ENCODE measurements around the gene ARHGAP6.

The ARHGAP6 gene

DNA sequence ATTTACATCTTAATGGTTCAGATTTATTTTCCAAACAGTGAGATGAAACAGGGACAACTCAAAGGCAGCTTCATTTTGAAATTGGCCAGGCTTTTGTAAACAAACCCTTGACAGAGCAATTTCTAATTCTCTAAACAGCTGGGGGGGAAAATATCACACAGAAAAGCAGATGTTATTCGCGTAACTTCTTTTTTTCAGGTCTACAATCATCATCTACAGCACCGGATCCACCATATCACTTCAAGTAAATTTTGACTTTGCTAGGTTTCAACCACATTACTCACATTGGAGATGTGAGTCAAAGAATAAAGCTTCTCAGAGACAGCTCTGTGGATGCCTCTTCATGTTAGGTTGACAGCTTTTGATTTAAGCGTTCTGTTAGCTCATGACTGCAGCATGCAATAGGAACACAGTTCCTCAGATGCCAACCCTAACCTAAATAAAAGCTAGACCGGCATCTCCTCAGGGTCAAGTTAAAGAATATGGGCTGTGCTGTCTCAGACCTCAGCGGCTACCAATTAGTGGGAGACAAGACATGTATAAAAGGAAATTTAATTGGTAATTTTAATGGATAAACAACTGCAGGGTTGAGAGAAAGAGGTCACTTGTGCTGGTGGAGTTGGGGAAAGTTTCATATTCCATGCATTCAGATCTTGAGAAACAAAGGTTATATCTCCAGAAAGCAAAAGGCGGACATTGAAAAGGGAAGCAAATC, 345.8 kb downstream of the ARHGAP6 start:
- TF ChIP-seq, protein P1, sequence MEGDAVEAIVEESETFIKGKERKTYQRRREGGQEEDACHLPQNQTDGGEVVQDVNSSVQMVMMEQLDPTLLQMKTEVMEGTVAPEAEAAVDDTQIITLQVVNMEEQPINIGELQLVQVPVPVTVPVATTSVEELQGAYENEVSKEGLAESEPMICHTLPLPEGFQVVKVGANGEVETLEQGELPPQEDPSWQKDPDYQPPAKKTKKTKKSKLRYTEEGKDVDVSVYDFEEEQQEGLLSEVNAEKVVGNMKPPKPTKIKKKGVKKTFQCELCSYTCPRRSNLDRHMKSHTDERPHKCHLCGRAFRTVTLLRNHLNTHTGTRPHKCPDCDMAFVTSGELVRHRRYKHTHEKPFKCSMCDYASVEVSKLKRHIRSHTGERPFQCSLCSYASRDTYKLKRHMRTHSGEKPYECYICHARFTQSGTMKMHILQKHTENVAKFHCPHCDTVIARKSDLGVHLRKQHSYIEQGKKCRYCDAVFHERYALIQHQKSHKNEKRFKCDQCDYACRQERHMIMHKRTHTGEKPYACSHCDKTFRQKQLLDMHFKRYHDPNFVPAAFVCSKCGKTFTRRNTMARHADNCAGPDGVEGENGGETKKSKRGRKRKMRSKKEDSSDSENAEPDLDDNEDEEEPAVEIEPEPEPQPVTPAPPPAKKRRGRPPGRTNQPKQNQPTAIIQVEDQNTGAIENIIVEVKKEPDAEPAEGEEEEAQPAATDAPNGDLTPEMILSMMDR (conservative IDR thresholded peaks at IDR 0.05; ENCODE audit: low read depth, low read length) = no peak
- H3K4me3 ChIP-seq (ENCODE audit: low read length) = no peak overlapping the region
- no peak for DNase-seq (ENCODE audit: low read depth)

GRCh38 chrX:11311706-11312105, 354.0 kb downstream of the ARHGAP6 start:
- H3K4me3 ChIP-seq (ENCODE audit: low read length) = no peak overlapping the region
- TF ChIP-seq, protein P1 (conservative IDR thresholded peaks at IDR 0.05; ENCODE audit: low read depth, low read length) = no peak
- no peak for DNase-seq (ENCODE audit: low read depth)

GRCh38 chrX:11309220-11309619, 356.5 kb downstream of the ARHGAP6 start:
- H3K4me3 ChIP-seq (ENCODE audit: low read length) = no peak overlapping the region

DNA sequence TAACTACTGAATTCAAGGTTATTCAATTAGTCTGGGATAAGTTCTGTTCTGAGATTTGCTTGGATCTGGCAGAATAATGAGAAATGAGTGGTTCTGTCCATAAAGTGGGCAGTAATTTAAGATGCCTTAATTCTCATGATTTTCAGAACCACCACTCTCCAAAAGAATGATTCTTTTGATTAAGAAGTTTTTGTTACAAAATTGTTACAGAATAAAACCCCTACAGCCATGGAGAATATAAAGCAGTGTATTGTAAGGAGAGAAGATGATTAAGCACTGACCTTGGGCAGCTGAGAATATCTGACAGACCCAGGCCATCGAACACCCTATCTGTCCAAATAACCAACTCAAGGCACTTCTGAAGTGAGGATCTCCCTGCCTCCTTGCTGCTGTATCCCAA, 360.1 kb downstream of the ARHGAP6 start:
- TF ChIP-seq, protein P1 (conservative IDR thresholded peaks at IDR 0.05; ENCODE audit: low read depth, low read length) = no peak
- no peak for DNase-seq (ENCODE audit: low read depth)
- H3K4me3 ChIP-seq (ENCODE audit: low read length) = no peak overlapping the region

More at GRCh38 chrX:11309220-11309619, 356.5 kb downstream of the ARHGAP6 start:
- TF ChIP-seq, protein P1 (conservative IDR thresholded peaks at IDR 0.05; ENCODE audit: low read depth, low read length) = no peak
- no peak for DNase-seq (ENCODE audit: low read depth)

DNA sequence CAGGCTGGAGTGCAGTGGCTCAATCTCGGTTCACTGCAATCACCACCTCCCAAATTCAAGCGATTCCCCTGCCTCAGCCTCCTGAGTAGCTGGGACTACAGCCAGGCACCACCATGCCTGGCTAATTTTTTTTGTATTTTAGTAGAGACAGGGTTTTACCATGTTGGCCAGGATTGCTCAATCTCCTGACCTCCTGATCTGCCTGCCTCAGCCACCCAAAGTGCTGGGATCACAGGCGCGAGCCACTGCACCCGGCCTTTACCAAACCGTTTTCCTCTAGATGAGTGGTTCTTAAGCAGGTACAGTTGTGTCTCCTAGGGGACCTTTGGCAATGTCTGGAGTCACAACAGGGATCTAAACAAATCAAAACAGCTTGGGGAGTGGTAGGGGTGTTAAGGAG, 360.9 kb downstream of the ARHGAP6 start:
- no peak overlapping the region for H3K4me3 ChIP-seq (ENCODE audit: low read length)
- TF ChIP-seq, protein P1 (conservative IDR thresholded peaks at IDR 0.05; ENCODE audit: low read depth, low read length) = no peak
- no peak for DNase-seq (ENCODE audit: low read depth)

DNA sequence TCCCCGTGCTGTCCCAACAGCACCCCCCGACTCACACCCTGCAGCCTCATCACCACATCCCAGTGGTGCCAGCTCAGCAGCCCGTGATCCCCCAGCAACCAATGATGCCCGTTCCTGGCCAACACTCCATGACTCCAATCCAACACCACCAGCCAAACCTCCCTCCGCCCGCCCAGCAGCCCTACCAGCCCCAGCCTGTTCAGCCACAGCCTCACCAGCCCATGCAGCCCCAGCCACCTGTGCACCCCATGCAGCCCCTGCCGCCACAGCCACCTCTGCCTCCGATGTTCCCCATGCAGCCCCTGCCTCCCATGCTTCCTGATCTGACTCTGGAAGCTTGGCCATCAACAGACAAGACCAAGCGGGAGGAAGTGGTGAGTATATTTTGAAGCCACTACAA, 367.1 kb downstream of the ARHGAP6 start:
- DNase-seq (ENCODE audit: low read depth) = no peak
- TF ChIP-seq, protein P1 (conservative IDR thresholded peaks at IDR 0.05; ENCODE audit: low read depth, low read length) = no peak
- H3K4me3 ChIP-seq (ENCODE audit: low read length) = no peak overlapping the region

DNA sequence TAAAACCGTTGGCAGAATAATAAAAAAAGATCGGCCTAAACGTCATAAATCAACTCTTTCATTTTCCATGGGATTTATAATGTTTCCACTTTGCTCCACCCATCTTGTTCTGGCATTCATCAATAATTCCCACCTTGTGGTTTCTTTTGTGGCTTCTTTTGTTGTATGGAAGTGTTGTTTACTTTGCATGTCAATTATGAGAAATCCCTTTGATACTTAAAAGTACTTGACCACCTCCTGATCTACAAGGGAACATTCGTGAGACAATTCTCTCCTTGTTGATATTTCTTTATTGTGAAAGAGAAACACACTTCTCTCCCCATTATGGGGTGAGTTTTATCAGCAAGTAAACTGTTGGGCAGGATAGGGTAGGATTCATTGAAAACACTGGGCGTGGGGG, 369.7 kb downstream of the ARHGAP6 start:
- no peak for DNase-seq (ENCODE audit: low read depth)

More for the DNA sequence above, 369.7 kb downstream of the ARHGAP6 start:
- no peak overlapping the region for H3K4me3 ChIP-seq (ENCODE audit: low read length)
- TF ChIP-seq, protein P1 (conservative IDR thresholded peaks at IDR 0.05; ENCODE audit: low read depth, low read length) = no peak
